GM13977 (cell line): ENCODE data around the gene SEC24D.

Source experiments
- DNase-seq: peaks from one replicate; pipeline ENCODE4 v3.0.0; 2012; ENCODE audit warnings: low spot score
- in situ Hi-C: fragments of 300-500 bp; cut with MboI; formaldehyde crosslinking; loops from one replicate; pipeline ENCODE4 v1.12.0; 2022; ENCODE audit warnings: low sequenced_read_pairs, low pct_unique_long_range_greater_than_20kb, mixed read lengths, inconsistent platforms; ENCODE audit not compliant: unreplicated experiment
- TF ChIP-seq, protein P1 (sequence below): IDR thresholded peaks from 2 replicates; pipeline ENCODE4 v1.5.1; 2012; ENCODE audit warnings: mild to moderate bottlenecking, control low read depth; ENCODE audit not compliant: insufficient read depth; ENCODE audit errors: extremely low read depth, missing control alignments

The SEC24D gene

DNA sequence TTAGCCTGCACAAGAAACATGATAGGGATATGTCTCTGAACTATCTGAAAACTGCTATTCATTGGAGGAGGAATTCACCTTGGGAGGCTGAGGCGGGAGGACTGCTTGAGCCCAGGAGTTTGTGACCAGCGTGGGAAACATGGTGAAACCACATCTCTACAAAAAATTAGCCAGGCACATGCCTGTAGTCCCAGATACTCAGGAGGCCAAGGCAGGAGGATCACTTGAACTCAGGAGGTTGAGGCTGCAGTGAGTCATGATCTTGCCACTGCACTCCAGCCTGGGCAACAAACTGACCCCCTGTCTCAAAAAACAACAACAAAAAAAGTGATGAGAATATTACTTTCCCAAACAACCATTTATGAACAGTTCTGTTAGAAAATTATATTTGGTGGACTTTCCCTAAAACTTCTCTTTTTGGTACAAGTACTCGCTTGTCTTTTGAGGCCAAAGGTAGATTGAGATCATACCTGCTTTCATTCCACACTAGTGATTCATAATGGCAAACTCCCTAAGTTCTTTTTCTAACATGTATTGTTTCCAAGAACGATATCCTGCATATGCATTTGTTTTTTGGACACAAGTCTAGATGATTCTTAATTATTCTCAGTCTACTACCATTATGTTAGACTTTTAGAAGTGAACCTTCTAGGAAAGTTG, 117.3 kb downstream of the SEC24D start:
- TF ChIP-seq, protein P1, sequence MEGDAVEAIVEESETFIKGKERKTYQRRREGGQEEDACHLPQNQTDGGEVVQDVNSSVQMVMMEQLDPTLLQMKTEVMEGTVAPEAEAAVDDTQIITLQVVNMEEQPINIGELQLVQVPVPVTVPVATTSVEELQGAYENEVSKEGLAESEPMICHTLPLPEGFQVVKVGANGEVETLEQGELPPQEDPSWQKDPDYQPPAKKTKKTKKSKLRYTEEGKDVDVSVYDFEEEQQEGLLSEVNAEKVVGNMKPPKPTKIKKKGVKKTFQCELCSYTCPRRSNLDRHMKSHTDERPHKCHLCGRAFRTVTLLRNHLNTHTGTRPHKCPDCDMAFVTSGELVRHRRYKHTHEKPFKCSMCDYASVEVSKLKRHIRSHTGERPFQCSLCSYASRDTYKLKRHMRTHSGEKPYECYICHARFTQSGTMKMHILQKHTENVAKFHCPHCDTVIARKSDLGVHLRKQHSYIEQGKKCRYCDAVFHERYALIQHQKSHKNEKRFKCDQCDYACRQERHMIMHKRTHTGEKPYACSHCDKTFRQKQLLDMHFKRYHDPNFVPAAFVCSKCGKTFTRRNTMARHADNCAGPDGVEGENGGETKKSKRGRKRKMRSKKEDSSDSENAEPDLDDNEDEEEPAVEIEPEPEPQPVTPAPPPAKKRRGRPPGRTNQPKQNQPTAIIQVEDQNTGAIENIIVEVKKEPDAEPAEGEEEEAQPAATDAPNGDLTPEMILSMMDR, result no peak
- in situ Hi-C loops, result no loop called here
- DNase-seq, result no peak

DNA sequence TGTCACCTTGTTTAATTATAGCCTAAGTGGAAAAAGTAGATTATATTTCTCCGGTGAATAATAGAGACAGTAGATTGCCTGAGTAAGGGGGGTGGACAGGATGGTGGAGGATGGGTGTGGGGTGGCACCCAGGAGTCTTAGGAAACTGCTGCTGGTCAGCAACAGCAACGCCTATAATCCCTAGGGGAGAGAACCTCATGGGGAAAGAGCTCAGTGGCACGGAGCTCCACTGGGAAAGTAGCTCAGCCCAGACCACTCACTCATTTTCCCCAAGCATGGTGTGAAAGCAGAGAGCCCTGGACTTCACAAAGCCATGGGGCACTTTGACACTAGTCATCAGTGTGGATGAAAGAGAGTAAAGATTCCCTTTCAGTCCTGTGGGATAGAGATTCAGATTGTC, 119.6 kb downstream of the SEC24D start:
- TF ChIP-seq, protein P1, result no peak
- no peak for DNase-seq
- in situ Hi-C loops, result no loop called here

GRCh38 chr4:118714682-118715081, 121.2 kb downstream of the SEC24D start:
- DNase-seq, result no peak
- in situ Hi-C loops, result no loop called here
- TF ChIP-seq, protein P1, result no peak

DNA sequence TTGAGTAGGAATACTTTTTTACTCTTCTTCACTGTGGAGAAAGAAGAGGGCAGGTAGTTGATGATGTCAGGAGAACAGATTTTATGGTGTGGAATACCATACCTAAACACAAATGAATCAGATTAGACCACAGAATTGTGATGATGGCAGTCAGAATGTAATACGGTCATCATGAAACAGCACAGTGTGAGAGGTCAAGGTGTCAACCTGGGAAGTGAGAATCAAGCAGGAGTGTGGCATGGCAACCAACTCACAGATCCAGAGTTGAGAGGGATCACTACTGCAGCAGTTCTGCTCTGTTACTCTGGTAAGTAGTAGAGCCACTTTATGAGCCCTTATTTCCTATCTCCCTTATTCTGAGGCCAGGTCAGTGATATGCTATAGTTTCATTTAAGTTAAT, 123.1 kb downstream of the SEC24D start:
- DNase-seq, result no peak
- TF ChIP-seq, protein P1, result no peak
- in situ Hi-C loops, result no loop called here

DNA sequence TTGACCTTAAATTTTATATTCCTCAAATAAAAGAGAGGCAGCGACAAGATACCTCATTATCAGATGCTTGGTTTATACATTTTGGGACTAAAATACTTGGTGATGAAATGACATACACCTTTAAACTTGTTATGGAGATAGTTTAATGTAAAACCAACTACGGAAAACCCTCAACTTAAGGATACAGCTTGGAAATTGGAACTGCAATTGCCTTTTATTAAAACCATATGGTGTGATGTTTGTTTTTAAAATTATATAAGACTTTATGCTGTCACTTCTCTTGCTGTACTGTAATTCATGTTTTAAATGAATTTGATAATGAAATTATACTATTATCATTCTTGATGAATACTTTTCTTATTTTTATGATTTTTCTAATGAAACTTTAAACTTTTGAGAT, 124.9 kb downstream of the SEC24D start:
- in situ Hi-C loops, result no loop called here
- DNase-seq, result no peak
- TF ChIP-seq, protein P1, result no peak

DNA sequence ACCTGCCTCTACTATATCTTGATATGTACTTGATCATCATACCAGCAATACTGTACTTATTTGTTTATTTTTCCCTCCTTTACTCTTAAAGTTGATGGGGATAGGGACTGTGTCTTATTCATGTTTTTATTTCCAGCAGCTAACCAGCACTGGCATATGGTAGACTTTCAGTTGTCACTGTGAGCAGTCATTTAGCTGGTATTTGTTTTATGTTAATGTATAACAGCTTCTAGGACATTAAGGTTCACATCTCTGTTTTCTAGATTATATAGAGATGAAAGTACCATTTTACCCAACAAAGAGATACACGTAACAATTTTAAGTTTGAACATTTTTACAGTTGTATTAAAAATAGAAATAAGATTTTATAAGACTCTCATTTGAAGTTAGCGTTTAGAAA, 132.8 kb downstream of the SEC24D start:
- DNase-seq, result no peak
- in situ Hi-C loops, result no loop called here
- TF ChIP-seq, protein P1, result no peak
